ENCODE measurements around the gene PFDN4. TPM values are rescaled to one million over a fixed set of nuclear protein-coding genes. Genes with fewer than 3 reads are reported as not detected.

The PFDN4 gene
- total RNA-seq, 2 donors from 2014 or later, result 18.7 to 19.0 TPM

- no peaks in the 10 kb centered on the region for H3K36me3 ChIP-seq
- TF ChIP-seq CTCF (IDR thresholded peaks at IDR 0.05), result no peak
- H3K27ac ChIP-seq, result no peak overlapping the region
- no peak overlapping the region for H3K4me3 ChIP-seq
- DNase-seq, result no peak
- no peaks in the 10 kb centered on the region for H3K4me1 ChIP-seq
- H3K9ac ChIP-seq (ENCODE audit: low read depth in 2 of 2, low read length in 2 of 2), result no peak overlapping the region
- H3K27me3 ChIP-seq, result no peaks in the 10 kb centered on the region
- no peaks in the 10 kb centered on the region for H3K9me3 ChIP-seq
- intact Hi-C loops (cut with DNase I), result no loop called here
These were observed 42.8 kb downstream of the PFDN4 start for GRCh38 chr20:54250691-54251090.

GRCh38 chr20:54251096-54251495 lies 43.2 kb downstream of the PFDN4 start:
- no peak overlapping the region for H3K27ac ChIP-seq
- no peaks in the 10 kb centered on the region for H3K27me3 ChIP-seq
- no peaks in the 10 kb centered on the region for H3K36me3 ChIP-seq
- H3K9ac ChIP-seq (ENCODE audit: low read depth in 2 of 2, low read length in 2 of 2), result no peak overlapping the region
- H3K9me3 ChIP-seq, result no peaks in the 10 kb centered on the region
- no peaks in the 10 kb centered on the region for H3K4me1 ChIP-seq
- intact Hi-C loops (cut with DNase I), result no loop called here
- DNase-seq, result no peak
- TF ChIP-seq CTCF (IDR thresholded peaks at IDR 0.05), result no peak
- no peak overlapping the region for H3K4me3 ChIP-seq

GRCh38 chr20:54254596-54254995 lies 46.7 kb downstream of the PFDN4 start:
- intact Hi-C loops (cut with DNase I), result no loop called here
- Histone ChIP-seq H3K36me3 (no peaks in the 10 kb centered on the region), H3K27ac (no peak overlapping the region), H3K4me3 (no peak overlapping the region), H3K9me3 (no peaks in the 10 kb centered on the region), H3K4me1 (no peaks in the 10 kb centered on the region), H3K9ac (ENCODE audit: low read depth in 2 of 2, low read length in 2 of 2) (no peak overlapping the region), H3K27me3 (no peaks in the 10 kb centered on the region)
- DNase-seq, result no peak
- no peak for TF ChIP-seq CTCF (IDR thresholded peaks at IDR 0.05)

- Histone ChIP-seq H3K27me3 (no peaks in the 10 kb centered on the region), H3K4me3 (no peak overlapping the region), H3K27ac (no peak overlapping the region), H3K9me3 (no peaks in the 10 kb centered on the region), H3K4me1 (no peaks in the 10 kb centered on the region), H3K36me3 (no peaks in the 10 kb centered on the region), H3K9ac (ENCODE audit: low read depth in 2 of 2, low read length in 2 of 2) (no peak overlapping the region)
- intact Hi-C loops (cut with DNase I), result no loop called here
- TF ChIP-seq CTCF (IDR thresholded peaks at IDR 0.05), result no peak
- no peak for DNase-seq
These were observed 47.3 kb downstream of the PFDN4 start for GRCh38 chr20:54255157-54255556.

GRCh38 chr20:54256202-54256601 lies 48.3 kb downstream of the PFDN4 start:
- Histone ChIP-seq H3K27me3 (no peaks in the 10 kb centered on the region), H3K9ac (ENCODE audit: low read depth in 2 of 2, low read length in 2 of 2) (no peak overlapping the region), H3K4me1 (no peaks in the 10 kb centered on the region), H3K36me3 (no peaks in the 10 kb centered on the region), H3K27ac (no peak overlapping the region), H3K9me3 (no peaks in the 10 kb centered on the region), H3K4me3 (no peak overlapping the region)
- intact Hi-C loops (cut with DNase I), result no loop called here
- no peak for DNase-seq
- TF ChIP-seq CTCF (IDR thresholded peaks at IDR 0.05), result no peak
